GM18909 (cell line): Measurements from ENCODE around the gene HYAL1.
"Not testable (repeated sequence)": the region's sequence is repeated elsewhere in the genome, so short reads cannot be mapped to it uniquely, and the experiment has no call there.

Experiments used
- ATAC-seq: cut with Tn5 transposase; IDR thresholded peaks from one replicate; pipeline ENCODE4 v1.9.1; 2021; ENCODE audit warnings: mild to moderate bottlenecking; ENCODE audit not compliant: unreplicated experiment, poor library complexity

Gene HYAL1

DNA sequence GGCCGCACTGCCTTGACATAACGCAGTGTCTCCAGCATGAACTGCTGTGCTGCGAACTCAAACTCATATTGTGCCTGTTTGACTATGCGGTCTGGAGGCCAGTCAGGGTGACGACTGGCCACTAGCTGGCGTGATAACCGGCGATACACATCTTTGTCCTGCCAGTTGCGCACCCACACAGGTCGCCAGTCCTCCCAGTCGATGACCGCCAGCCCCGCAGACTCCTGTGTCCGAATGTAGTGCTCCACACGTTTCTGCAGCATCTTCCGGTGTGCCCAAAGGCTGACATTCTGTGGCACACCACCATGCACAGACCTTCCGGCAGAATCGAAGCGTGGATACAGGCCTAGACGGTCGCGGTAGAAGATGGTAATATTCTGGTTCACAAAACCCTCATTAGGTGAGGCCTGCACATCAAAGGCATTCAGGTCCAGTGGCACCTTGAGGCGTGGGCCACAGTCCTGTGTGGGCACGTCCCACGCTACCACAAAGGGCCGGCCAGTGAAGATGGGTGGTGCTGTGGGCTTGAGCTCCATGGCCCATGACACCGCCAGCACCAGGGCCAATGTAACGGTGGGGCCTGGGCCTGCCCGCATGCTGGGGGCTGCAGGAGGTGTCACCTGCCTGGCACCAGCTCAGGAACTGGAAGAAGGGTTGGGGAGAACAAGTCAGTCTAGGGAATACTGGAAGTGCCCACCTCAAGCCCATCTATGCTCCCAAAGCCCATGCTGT lies 16.7 kb upstream of the HYAL1 start:
- ATAC-seq = no peak

DNA sequence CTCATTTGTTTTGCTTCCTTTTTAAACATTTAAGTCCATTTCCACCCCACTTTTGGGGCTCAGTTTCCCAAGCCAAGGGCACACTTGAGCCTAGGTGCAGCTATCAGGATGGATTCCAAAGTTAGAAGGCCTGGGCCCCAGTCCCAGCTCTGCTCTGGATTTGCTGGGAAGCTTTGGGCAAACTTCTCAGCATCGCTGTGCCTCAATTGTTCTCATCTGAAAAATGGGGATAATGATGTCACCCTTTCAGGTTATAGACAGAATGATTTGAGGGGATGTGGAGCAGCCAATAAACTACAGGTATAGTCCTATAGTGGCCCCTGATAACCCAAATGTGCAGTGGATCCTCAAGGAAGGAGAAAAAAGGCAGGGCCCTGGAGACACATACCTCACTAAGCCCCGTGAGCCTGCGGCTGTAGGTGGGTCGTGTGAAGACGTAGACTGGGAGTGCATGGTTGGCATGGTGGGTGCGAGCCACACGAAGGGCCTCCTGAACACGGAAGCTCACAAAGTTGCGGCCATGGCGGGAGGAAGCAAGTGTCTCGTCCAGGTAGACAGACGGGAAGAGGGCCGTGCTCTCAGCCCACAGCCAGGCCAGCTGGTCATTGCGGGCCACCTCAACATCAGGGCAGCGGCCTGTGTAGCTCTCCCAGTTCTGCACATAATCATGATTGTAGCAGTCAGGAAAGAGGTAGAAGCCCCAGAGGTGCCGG lies 16.0 kb upstream of the HYAL1 start:
- ATAC-seq = no peak

DNA sequence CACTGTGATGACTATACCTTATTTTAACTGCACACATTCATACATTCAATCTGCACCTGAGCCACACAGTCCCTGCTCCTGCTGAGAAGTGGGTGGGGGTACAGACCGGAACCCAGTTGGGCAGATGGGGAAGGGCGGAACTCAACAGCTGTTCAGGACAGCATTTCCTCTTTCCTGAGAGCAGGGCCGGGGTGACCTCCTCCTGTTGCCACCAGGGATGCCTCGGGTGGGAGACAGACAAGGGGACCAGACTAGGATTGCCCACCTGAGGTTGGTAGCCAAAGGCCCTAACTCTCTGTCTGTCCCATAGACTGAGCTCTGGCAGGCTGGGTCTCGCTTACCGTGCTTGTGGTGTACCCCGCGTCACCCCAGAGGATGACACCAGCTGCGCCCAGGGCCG lies 15.2 kb upstream of the HYAL1 start:
- ATAC-seq = no peak

DNA sequence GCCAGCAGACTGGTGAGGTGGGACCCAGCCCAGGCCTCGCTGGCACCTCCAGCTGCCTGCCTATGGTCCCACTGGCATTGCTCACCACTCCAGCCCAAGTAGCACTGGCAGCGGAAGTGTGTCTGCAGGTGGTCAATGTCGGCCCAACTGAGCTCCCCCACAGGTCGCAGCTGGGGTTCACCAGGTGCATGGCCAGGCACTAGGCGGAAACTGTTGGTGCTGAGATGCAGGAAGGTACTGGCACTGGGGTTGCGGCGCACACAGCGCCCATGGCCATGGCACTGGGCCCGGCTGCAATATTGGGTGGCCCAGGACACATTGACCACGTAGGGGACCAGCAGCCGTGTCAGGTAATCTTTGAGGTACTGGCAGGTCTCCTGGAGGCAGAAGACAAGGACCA lies 14.8 kb upstream of the HYAL1 start:
- ATAC-seq = no peak

DNA sequence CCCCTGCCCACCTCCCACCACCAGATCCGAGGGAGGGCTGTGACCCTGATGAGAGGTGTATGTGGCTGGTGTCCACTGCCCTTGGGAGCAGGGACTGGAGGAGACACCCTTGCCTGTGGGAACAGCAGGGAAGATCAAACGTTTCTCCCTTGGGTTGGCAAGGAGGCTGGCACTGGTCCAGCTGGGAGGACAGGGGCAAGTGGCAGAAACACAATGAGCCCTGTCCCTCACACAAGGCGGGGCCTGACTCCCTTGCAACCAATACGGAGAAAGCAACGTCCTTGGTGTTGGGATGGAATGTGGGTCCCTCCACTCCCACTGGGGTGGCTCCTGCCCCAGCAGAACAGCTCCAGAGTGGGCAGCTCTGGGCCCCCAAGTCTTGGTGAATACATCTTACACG lies 13.9 kb upstream of the HYAL1 start:
- no peak for ATAC-seq

DNA sequence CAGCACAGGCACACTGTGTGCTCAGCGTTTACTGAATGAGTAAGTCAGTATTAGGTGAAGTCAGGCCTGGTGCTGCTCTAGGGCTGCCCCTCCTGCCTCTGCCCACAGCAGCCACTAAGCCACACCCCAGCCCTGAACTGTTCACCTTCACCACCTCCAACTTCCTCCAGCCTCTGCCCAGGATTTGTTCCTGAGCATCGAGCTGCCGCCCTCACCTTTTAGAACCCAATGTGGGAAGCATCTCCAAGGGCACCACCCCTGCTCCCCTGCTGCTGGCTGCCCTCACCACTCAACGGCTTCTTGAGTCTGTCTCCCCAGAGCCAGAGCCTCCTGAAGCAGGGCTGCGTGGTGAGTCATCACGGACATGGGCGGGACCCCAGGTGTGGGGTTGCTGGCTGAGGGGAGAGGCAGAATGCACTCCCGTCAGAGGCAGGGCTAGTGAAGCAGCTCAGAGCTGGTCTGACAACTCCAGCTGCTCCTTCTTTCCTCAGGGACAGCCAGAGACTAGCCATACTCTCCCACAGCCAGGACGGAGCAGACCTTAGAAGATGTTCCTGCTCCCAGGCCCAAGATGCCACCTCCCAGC lies 13.4 kb upstream of the HYAL1 start:
- no peak for ATAC-seq

DNA sequence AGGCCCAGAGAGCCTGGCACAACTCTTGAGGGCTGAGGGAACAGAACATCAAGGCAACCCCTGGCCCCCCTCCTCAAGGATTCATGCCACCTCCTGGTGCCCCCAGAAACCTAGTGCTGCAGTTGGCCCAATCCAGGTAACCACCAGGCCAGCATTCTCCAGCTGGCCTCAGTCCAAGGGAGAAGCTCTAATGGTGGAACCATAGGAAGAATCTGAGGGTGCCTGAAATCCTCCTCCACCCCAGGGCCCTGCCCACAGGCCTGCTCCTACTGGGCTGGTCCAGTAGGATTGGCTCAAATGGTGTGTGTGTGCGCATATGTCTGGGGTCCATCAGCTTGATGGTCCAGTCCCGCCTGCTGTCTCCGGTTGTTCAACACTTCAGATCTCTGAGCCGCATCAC lies 11.4 kb upstream of the HYAL1 start:
- no peak for ATAC-seq

DNA sequence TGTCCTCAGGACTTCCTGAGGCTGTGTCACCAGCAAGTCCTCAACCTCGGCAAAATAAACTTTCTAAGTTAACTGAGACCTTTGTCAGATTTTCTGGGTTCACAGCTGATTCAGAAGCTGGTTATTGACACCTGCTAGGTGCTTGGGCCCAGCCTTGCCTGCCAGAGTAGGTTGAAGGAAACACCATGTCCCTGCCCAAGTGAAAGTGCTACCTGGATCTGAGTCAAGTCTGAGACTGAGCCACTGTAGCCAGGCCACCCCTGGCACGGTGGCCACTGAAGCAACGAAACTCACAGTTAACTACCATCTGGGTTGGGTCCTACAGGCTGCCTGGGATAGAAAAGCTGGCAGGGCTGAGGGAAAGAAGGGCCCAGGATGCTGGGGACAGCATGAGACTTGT lies 11.0 kb upstream of the HYAL1 start:
- ATAC-seq = no peak

DNA sequence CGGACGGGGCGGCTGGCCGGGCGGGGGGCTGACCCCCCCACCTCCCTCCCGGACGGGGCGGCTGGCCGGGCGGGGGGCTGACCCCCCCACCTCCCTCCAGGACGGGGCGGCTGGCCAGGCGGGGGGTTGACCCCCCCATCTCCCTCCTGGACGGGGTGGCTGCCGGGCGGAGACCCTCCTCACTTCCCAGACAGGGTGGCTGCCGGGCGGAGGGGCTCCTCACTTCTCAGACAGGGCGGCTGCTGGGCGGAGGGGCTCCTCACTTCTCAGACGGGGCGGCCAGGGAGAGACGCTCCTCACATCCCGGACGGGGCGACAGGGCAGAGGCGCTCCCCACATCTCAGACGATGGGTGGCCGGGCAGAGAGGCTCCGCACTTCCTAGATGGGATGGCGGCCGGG lies 8.7 kb upstream of the HYAL1 start:
- not testable (repeated sequence) for ATAC-seq

DNA sequence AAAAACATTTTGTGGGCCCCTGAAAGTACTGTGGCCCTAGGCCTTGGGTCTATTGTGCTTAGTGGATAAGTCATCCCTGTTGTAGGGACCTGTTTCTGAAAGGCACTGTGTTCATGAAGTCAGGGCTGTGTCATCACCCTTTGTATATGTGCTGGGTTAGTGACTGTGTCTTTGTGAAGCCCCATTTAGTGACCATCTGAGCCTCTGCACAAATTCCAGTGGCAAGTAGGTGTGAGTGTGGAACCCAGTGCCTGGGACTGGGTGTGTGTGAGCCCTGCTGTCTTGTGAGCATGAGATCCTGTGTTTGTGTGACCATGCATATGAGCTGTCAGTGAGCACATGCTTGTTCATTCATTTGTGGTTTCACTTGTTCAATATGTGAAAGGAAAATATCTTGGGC lies 1.2 kb upstream of the HYAL1 start:
- ATAC-seq = no peak

DNA sequence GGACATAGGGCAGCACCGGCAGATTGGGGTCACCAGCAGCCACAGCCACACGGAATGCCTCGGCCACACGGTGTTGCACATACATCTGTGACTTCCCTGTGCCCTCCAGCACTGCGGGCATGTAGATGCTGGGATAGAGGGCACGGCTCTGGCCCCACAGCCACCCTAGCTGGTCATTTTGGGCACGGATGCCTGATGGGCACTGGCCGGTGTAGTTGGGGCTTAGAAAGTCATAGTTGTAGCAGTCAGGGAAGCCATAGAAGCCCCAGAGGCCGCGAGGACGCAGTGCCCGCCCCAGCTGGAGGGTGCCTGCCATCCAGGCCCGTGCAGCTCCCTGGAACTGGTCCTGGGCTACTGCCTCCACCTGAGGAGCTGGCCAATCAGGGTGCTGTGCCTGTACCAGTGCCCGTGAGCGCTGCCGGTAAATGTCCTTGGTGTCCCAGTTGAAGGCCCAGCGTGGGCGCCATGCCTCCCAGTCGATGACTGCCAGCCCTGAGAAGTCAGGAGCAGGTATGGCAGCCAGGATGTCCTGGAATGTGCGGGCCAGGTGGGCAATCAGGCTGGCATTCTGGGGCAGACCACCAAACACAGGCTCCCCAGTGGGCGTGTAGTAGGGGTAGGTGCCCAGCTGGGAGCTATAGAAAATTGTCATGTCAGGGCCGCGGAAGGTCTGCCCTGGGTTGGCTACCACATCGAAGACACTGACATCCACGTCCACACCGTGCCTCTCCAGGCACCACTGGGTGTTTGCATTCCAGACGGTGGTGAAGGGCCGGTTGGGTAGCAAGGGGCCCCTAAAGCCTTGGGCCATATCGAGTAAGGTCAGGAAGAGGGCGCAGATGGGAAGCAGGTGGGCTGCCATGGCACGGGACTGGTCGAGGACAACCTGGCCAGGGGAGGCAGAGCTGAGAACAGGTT lies 1.0 kb downstream of the HYAL1 start:
- no peak for ATAC-seq

DNA sequence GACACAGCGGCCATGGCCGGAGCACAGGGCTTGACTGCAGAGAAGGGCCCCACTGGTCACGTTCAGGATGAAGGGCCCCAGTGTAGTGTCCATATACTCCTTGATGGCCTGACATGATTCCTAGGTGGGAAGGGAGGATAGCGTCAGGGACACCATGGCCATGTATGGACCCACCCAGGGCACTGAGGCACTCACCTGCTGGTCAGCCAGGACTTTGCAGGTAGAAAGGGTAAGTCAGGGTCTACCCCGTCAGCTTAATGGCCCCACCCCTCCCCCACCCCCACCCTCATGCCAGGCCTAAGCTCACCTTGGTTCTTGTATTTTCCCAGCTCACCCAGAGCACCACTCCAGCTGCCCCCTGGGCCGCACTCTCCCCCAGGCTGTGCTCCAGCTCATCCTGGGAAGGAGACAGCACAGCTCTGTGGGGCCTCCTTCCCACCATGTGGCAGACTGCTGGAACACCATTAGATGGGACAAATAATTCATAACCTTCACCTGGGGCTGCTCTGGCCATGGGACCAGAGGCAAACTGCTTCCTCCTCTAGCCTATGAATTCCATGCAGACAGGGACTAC lies 2.6 kb downstream of the HYAL1 start:
- ATAC-seq = no peak

DNA sequence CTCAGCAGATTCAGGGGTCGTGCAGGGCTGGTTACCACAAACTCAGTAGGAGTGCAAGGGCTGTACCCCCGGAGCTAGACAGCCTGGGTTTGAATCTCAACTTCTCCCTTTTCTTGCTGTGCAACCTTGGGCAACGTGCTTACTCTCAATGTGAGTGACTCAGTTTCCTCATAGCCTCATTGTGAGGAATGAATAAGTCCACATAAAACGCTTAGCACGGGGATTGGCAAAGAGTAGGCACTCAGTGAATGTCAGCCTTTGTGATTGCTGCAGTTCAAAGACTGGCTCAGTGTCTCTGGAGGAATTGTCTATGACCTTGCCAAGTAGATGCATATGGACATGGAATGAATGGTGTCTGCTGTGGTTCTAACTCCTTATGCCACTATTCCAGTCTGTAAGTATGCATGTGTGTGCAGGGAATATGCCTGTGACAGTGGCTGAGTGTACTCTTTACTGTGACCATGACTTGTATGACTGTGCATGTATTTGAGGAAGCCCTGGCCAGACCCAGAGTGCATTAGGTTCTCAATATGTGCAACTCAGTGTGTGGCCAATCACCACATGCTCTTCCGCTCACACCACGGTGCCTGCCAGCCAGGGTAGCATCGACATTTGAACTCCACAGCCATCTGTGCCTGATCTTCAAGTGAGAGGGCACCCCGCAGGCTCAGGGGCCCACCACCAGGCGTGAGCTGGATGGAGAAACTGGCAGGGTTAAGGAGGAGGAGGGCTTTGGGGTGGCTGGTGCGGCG lies 3.3 kb downstream of the HYAL1 start:
- no peak for ATAC-seq

DNA sequence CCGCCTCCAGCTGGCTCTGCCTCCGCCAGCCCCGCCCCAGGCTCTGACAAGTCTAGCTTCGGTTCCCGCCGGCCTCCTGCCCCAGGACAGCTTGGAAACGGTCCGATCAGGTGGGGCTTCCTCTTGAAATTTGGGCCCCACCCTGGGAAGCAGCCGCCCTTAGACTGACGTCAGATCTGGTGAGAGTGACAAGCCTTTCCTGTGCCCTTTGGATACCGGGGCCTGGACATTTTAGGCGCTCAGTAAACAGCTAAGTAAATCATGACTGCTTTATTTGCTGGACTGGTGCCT lies 3.8 kb downstream of the HYAL1 start:
- ATAC-seq = no peak

DNA sequence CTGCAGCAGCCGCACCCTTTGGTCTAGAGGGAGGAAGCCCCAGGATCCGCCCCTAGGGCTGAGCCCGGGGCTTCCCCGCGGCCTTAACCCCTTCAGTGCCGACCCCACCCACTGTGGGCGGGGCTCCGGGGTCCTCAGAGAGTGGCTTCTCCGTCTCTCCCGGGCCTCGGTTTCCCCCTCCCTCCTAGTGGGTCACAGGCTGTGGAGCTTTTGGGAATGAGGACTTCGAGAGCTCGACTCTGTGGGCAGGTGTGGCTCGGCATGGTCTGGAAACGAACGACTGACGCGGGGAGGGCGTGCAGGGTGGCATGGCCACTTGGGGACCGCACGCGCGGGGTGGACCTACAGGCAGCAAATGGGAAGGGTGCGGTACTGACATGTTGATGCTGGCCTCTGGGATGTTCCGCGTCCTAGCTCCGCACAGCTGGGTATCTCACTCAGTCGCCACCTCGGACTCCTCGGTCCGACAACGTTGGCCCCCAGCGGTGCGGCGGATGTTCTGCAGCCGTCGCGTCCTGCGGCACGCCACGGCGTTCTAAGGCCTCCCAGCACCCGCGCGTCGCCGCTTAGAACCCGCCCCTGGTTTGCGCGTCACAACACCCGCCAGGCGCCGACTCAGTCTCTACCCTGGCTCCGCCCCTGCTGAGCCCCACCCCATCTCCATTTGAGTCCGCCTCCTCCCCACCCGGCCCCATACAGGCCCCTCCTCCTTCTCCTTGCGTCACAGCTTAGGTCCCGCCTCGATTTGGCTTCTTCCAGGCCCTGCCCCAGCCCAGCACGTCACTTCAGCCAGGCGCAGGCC lies 4.3 kb downstream of the HYAL1 start, which contains the start of the genes HYAL3 and NAA80:
TSS of gene HYAL3 (minus strand) at position 570 of the 802 bp plus-strand sequence. CDS start 3,803 bp downstream, outside the sequence.
TSS of gene NAA80 (minus strand) at position 570 of the 802 bp plus-strand sequence. CDS start 1,942 bp downstream, outside the sequence.
- ATAC-seq = peak; percentile 86

DNA sequence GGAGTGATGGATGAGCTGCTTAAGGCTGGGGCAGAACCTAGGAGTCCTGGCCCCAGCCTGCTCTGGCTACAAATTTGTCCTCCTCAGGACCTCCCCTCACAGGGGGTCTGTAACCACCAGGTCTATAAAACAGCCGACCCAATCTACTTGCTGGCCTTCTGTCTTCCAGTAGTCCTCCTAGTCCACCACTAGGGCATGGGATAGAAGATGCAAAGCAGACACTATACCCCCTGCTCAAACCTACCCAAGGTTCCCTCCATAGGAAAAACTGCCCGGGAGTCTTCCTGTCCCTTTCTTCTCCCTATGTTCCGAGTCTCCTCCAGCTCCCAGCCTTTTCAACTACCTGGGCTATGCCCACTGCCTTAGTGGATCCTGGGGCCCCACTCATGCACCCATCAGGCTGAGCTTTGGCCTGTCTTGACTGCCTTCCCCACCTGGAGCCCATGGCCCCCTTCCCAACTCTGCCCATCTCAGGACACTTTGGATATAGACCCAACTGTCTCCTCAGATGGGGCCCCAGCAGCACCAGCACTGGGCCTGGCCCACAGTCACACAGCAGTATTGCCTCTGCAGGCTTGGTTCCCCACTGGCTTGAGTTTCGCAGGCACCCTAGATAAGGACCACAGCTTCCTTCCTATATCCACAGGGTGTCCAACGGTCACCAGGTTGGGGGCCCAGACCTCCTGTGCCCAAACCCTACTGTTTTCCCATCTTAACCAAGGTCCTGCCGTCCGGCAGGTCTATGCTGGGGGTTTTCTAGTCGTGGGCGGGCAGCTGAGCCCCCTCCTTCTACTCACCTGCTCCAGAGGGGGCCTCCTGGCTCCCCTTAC lies 5.3 kb downstream of the HYAL1 start:
- no peak for ATAC-seq

DNA sequence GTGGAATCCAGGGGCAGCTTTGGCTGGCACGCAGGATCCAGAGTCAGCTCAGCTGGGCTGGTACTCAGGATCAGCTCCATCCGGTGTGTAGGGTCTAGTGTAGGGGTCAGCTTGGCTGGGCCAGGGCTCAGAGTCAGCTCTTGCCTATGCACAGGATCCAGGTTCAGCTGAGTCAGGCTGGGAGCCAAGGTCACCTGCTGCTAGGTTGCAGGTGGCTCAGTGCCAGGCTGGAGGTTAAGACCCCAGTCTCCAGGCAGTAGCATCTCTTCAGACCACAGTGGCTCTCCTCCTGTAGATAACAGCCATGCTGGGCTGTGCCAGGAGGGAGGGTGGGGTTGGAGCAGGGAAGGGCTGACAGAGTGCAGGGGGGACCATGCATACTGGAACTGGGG lies 6.0 kb downstream of the HYAL1 start:
- ATAC-seq = no peak
